A549 (cell line): Measurements from ENCODE around the gene DDX1. TPM values are rescaled to one million over a fixed set of nuclear protein-coding genes. Genes with fewer than 3 reads are reported as not detected.

Experiments
- ATAC-seq, 2 experiments: fragments of 200-7000 bp in 1 of 2; fragments of >200 bp in 1 of 2; cut with Nextera tagmentation in 1 of 2; cut with Tn5 transposase in 1 of 2; 3 replicates each; pipeline versions ENCODE4 v1.8.0 to v1.9.1; 2018 to 2020; ENCODE audit warnings: mild to moderate bottlenecking in 1 of 2, moderate library complexity in 1 of 2
- CTCF ChIA-PET: fragments of 300-600 bp; sonication (Branson Sonifier 250); formaldehyde crosslinking; extraction: SDS; loops from one replicate; lab custom pipeline; 2021; ENCODE audit warnings: antibody characterized with exemption, inconsistent platforms; lab: Yijun Ruan, JAX
- POLR2A ChIA-PET: fragments of 350-600 bp; formaldehyde crosslinking; extraction: SDS; loops from one replicate; lab custom pipeline; 2021; ENCODE audit warnings: antibody characterized with exemption, inconsistent platforms; lab: Yijun Ruan, JAX
- DNase-seq, 2 experiments: peaks; one replicate each; pipeline versions ENCODE4 v3.0.0 to v3.0.0-alpha.2; 2011 to 2016; ENCODE audit warnings: low read depth in 1 of 2, low spot score in 1 of 2
- FAIRE-seq: peaks from 2 replicates; lab custom pipeline; 2011; peaks lifted over from hg19 to GRCh38; lab: Jason Lieb, UNC
- H3K27ac ChIP-seq, 2 experiments: fragments of >200 bp; sonication (Bioruptor Twin); formaldehyde crosslinking; 3 replicates each; pipeline ENCODE4 v1.5.1; 2016 to 2017
- H3K4me1 ChIP-seq: fragments of >200 bp; sonication (Bioruptor Twin); formaldehyde crosslinking; 3 replicates; pipeline ENCODE4 v1.6.1; 2016
- H3K4me2 ChIP-seq: fragments of >200 bp; sonication (Bioruptor Twin); formaldehyde crosslinking; 3 replicates; pipeline ENCODE4 v1.6.1; 2016
- H3K4me3 ChIP-seq: fragments of >200 bp; sonication (Bioruptor Twin); formaldehyde crosslinking; 3 replicates; pipeline ENCODE4 v1.5.1; 2016
- H3K9me3 ChIP-seq: fragments of >200 bp; sonication (Bioruptor Twin); formaldehyde crosslinking; 3 replicates; pipeline ENCODE4 v1.6.1; 2016
- BCL3 ChIP-seq: fragments of >200 bp; sonication (Bioruptor Twin); formaldehyde crosslinking; IDR thresholded peaks from 3 replicates; pipeline ENCODE4 v1.6.1; 2016
- CBX2 ChIP-seq: fragments of 200-600 bp; sonication (generic); IDR thresholded peaks from 2 replicates; pipeline ENCODE4 v1.6.1; 2016; ENCODE audit warnings: low read depth, mild to moderate bottlenecking, borderline replicate concordance
- CTCF ChIP-seq: fragments of >200 bp; sonication (Bioruptor Twin); formaldehyde crosslinking; IDR thresholded peaks from 3 replicates; pipeline ENCODE4 v1.5.1; 2016
- EHMT2 ChIP-seq: fragments of 200-600 bp; sonication (generic); IDR thresholded peaks from 2 replicates; pipeline ENCODE4 v1.6.1; 2016; ENCODE audit warnings: antibody characterized with exemption, low read depth, mild to moderate bottlenecking, moderate library complexity
- ELK1 ChIP-seq: fragments of 150-350 bp; IDR thresholded peaks from 2 replicates; pipeline ENCODE4 v1.6.1; 2014; ENCODE audit warnings: low read depth, mild to moderate bottlenecking, low read length
- ESRRA ChIP-seq: fragments of 150-350 bp; IDR thresholded peaks from 2 replicates; pipeline ENCODE4 v1.6.1; 2014; ENCODE audit warnings: mild to moderate bottlenecking, low read length, borderline replicate concordance
- FOSB ChIP-seq: fragments of 250-450 bp; sonication (Bioruptor Pico); IDR thresholded peaks from 2 replicates; pipeline ENCODE4 v1.5.0; 2020; ENCODE audit warnings: mild to moderate bottlenecking, moderate library complexity
- HDAC2 ChIP-seq: fragments of 200-600 bp; sonication (generic); IDR thresholded peaks from 2 replicates; pipeline ENCODE4 v1.6.1; 2016
- HOXA7 ChIP-seq: fragments of 250-450 bp; sonication (Bioruptor Pico); IDR thresholded peaks from 2 replicates; pipeline ENCODE4 v1.5.0; 2020; ENCODE audit warnings: mild to moderate bottlenecking, moderate library complexity
- HOXB13 ChIP-seq: fragments of 250-450 bp; sonication (Bioruptor Pico); IDR thresholded peaks from 2 replicates; pipeline ENCODE4 v1.5.0; 2020; ENCODE audit warnings: low read depth, mild to moderate bottlenecking, moderate library complexity
- KDM1A ChIP-seq: fragments of 200-600 bp; sonication (generic); IDR thresholded peaks from 2 replicates; pipeline ENCODE4 v1.6.1; 2016; ENCODE audit warnings: low read depth, mild to moderate bottlenecking
- KDM5A ChIP-seq: fragments of 200-600 bp; sonication (generic); IDR thresholded peaks from 2 replicates; pipeline ENCODE4 v1.6.1; 2016; ENCODE audit warnings: antibody characterized with exemption, mild to moderate bottlenecking
- MAFK ChIP-seq: fragments of 450-650 bp; IDR thresholded peaks from 2 replicates; pipeline ENCODE4 v1.6.1; 2014; ENCODE audit not compliant: partially characterized antibody
- MAX ChIP-seq: IDR thresholded peaks from 2 replicates; pipeline ENCODE4 v1.6.1; 2012
- MAZ ChIP-seq: fragments of 150-350 bp; IDR thresholded peaks from 2 replicates; pipeline ENCODE4 v1.6.1; 2014; ENCODE audit warnings: antibody characterized with exemption, low read depth, low read length, borderline replicate concordance
- MYC ChIP-seq: IDR thresholded peaks from 2 replicates; pipeline ENCODE4 v1.6.1; 2012; ENCODE audit warnings: mild to moderate bottlenecking, inconsistent platforms, low read length, improper control_type of control experiment, borderline replicate concordance
- PBX3 ChIP-seq: IDR thresholded peaks from 2 replicates; pipeline ENCODE4 v1.6.1; 2012
- RAD21 ChIP-seq, 2 experiments: fragments of >200 bp in 1 of 2; sonication (Bioruptor Twin) in 1 of 2; formaldehyde crosslinking in 1 of 2; IDR thresholded peaks in 1 of 2; conservative IDR thresholded peaks in 1 of 2; 2 replicates in 1 of 2; 3 replicates in 1 of 2; pipeline ENCODE4 v1.6.1; 2012 to 2018; ENCODE audit warnings: inconsistent platforms in 1 of 2
- RCOR1 ChIP-seq: fragments of 150-350 bp; IDR thresholded peaks from 2 replicates; pipeline ENCODE4 v1.6.1; 2014; ENCODE audit warnings: antibody characterized with exemption, low read length, low read depth
- RFX5 ChIP-seq: fragments of 450-650 bp; IDR thresholded peaks from 2 replicates; pipeline ENCODE4 v1.7.1; 2014; ENCODE audit warnings: antibody characterized with exemption, mild to moderate bottlenecking, moderate library complexity
- SMC3 ChIP-seq: fragments of >200 bp; sonication (Bioruptor Twin); formaldehyde crosslinking; IDR thresholded peaks from 3 replicates; pipeline ENCODE4 v1.6.1; 2018; ENCODE audit warnings: inconsistent platforms
- SREBF2 ChIP-seq: fragments of 450-650 bp; IDR thresholded peaks from 2 replicates; pipeline ENCODE4 v1.6.1; 2014; ENCODE audit warnings: mild to moderate bottlenecking, moderate library complexity
- ZC3H11A ChIP-seq: fragments of 450-650 bp; IDR thresholded peaks from 2 replicates; pipeline ENCODE4 v1.6.1; 2014; ENCODE audit warnings: antibody characterized with exemption, mild to moderate bottlenecking
- ZFP36 ChIP-seq: fragments of 450-650 bp; IDR thresholded peaks from 2 replicates; pipeline ENCODE4 v1.6.1; 2014; ENCODE audit warnings: borderline replicate concordance; ENCODE audit not compliant: partially characterized antibody
- ZSCAN20 ChIP-seq: fragments of 250-450 bp; sonication (Bioruptor Pico); IDR thresholded peaks from 2 replicates; pipeline ENCODE4 v1.8.0; 2022; ENCODE audit warnings: mild to moderate bottlenecking, moderate library complexity
- WGBS: methylation state at CpG from one replicate; pipeline ENCODE4 v1.1.6; 2017; ENCODE audit errors: missing lambda C conversion rate; 5-methylcytosine and 5-hydroxymethylcytosine counted together
- polyA plus RNA-seq, 4 experiments: library from polyadenylated mRNA; depleted of rRNA in 3 of 4; stranded (reverse); fragments of >200 nt; fragmentation: RNase III in 1 of 4; extraction: RNeasy Plus Mini Kit Qiagen cat#74134 plus additional on column Dnase treatment in 1 of 4; gene quantifications; 2 replicates in 3 of 4; 3 replicates in 1 of 4; pipeline ENCODE4 v1.2.3, GENCODE V29; 2011 to 2017
- TF ChIP-seq, protein P1 (sequence below): fragments of 250-450 bp; sonication (Bioruptor Pico); IDR thresholded peaks from 2 replicates; pipeline ENCODE4 v1.5.0; 2020; ENCODE audit warnings: low read depth, mild to moderate bottlenecking, moderate library complexity
- TF ChIP-seq, protein P2 (sequence below): fragments of 450-650 bp; IDR thresholded peaks from 2 replicates; pipeline ENCODE4 v1.6.1; 2014; ENCODE audit warnings: antibody characterized with exemption

The DDX1 gene
- polyA plus RNA-seq, 2 of the 4 experiments (the other 2 are of a cell fraction) = 157 to 214 TPM

DNA sequence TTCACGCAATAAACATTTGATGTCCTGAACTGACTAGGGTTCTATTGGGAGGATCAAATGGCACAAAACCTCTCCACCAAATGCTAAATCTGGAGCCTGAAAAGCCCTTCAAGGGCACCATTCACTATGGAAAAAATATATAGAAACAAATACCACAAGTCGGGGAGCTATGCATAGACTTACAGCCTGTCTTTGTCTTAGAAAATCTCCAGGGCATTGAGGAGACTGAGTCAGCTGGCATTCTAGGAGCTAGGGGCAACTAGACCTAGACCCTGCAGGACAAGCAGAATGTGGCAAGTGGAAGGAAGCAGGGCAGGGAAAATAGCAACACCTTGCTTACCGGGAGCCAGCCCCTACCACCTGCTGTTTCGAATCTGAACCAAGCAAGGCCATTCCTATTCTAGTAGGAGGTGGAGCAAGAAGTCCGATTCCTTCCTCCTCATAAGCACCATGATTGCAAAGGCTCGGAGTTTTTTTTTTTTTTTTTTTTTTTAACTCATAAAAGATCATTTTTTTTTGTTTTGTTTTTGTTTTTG is 77.8 kb downstream of the DDX1 start:
- FAIRE-seq (no peak), ATAC-seq (no peak), DNase-seq (no peak)
- no peak overlapping the region for H3K4me2 ChIP-seq
- no peak overlapping the region for H3K4me3 ChIP-seq
- POLR2A ChIA-PET = no interaction called here
- CTCF ChIA-PET = interaction anchor here (0.6 to 1.5 kb wide), 2 partner anchors 9 to 20 kb away, joined by 3 read pairs; no protein-coding TSS in a partner anchor
- no peak for TF ChIP-seq HOXB13
- no peak for TF ChIP-seq MAFK
- TF ChIP-seq, protein P1, sequence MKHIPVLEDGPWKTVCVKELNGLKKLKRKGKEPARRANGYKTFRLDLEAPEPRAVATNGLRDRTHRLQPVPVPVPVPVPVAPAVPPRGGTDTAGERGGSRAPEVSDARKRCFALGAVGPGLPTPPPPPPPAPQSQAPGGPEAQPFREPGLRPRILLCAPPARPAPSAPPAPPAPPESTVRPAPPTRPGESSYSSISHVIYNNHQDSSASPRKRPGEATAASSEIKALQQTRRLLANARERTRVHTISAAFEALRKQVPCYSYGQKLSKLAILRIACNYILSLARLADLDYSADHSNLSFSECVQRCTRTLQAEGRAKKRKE = no peak
- peaks cover 11% of the 10 kb centered on the region for H3K4me1 ChIP-seq
- H3K27ac ChIP-seq = no peak overlapping the region
- H3K9me3 ChIP-seq = no peaks in the 10 kb centered on the region
- WGBS = 42% methylated on average over 6 of the region's 6 CpGs

DNA sequence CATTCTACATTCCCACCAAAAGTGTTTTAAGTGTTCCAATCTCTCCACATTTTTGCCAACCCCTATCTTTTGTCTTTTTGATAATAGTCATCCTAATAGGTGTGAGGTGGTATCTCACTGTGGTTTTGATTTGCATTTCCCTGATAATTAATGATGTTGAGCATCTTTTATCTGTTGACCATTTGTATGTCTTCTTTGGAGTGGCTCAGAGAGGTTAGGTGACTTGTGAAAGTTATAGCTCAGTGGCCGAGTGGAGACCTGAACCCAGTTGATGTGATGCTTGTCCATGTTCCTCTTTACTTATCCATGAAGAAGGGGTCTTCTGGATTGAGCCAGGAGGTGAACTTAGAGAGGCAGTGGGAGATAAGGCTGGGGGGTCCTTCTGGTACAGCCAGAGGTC is 78.8 kb downstream of the DDX1 start:
- no peaks in the 10 kb centered on the region for H3K9me3 ChIP-seq
- ChIA-PET CTCF (no interaction called here), POLR2A (no interaction called here)
- ATAC-seq = no peak
- no peak for FAIRE-seq
- TF ChIP-seq FOSB (CRISPR knock-in tag) (no peak), ELK1 (no peak), RCOR1 (no peak), MAZ (no peak), HOXA7 (no peak), BCL3 (no peak), KDM1A (no peak), PBX3 (no peak), ZSCAN20 (CRISPR knock-in tag) (no peak), ZC3H11A (no peak), ZFP36 (no peak), CBX2 (no peak), CTCF (no peak)
- WGBS = 57% methylated on average over 1 of the region's 1 CpG
- no peak for DNase-seq
- no peak overlapping the region for H3K4me3 ChIP-seq
- H3K4me1 ChIP-seq = peaks cover 22% of the 10 kb centered on the region
- H3K4me2 ChIP-seq = no peak overlapping the region
- H3K27ac ChIP-seq = no peak overlapping the region

DNA sequence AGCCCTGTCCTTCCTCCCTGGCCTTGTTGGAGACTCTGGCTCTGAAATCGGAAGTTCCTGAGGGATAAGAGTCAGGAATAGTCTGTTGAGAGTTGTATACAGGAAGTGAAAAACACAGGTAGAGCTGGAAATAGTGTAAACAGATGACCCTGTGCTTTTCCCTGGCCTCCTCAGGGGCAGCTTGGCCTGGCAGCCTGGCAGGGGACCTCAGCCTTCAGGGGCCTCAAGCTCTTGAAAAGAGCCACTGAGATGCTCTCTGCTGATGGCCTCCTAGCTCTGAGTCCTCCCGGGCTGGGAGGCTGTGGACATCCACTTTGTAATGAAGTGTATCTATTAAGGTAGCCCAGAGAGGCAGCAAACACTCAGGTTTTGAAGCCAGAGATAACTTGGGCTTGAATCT is 79.3 kb downstream of the DDX1 start:
- DNase-seq = no peak
- peaks cover 27% of the 10 kb centered on the region for H3K4me1 ChIP-seq
- H3K9me3 ChIP-seq = no peaks in the 10 kb centered on the region
- no peak overlapping the region for H3K4me2 ChIP-seq
- ATAC-seq = no peak
- FAIRE-seq = no peak
- no peak overlapping the region for H3K4me3 ChIP-seq
- 14% methylated on average over 2 of the region's 2 CpGs for WGBS
- H3K27ac ChIP-seq = no peak overlapping the region
- POLR2A ChIA-PET = no interaction called here
- CTCF ChIA-PET = interaction anchor here (1.0 to 1.3 kb wide), 2 partner anchors 77 to 836 kb away, joined by 4 read pairs; no protein-coding TSS in a partner anchor
- no peak for TF ChIP-seq SREBF2
- TF ChIP-seq SMC3 = no peak
- TF ChIP-seq HOXA7 = no peak
- TF ChIP-seq MYC = no peak
- TF ChIP-seq, protein P2, sequence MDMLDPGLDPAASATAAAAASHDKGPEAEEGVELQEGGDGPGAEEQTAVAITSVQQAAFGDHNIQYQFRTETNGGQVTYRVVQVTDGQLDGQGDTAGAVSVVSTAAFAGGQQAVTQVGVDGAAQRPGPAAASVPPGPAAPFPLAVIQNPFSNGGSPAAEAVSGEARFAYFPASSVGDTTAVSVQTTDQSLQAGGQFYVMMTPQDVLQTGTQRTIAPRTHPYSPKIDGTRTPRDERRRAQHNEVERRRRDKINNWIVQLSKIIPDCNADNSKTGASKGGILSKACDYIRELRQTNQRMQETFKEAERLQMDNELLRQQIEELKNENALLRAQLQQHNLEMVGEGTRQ = no peak
- TF ChIP-seq ESRRA = no peak
- TF ChIP-seq RAD21 (conservative IDR thresholded peaks at IDR 0.05 in 1 of 2, IDR thresholded peaks at IDR 0.05 in 1 of 2) = no peak
- no peak for TF ChIP-seq HDAC2
- TF ChIP-seq RFX5 = no peak
- no peak for TF ChIP-seq FOSB (CRISPR knock-in tag)
- TF ChIP-seq EHMT2 = no peak
- TF ChIP-seq, protein P1 = no peak
- no peak for TF ChIP-seq MAX
- TF ChIP-seq KDM5A = no peak
